Neuron (in vitro differentiated cells): ENCODE measurements around the gene ACTN4.

Experiments
- H2AFZ ChIP-seq: one replicate; pipeline ENCODE4 v1.6.1; 2013; ENCODE audit warnings: low read depth, mild to moderate bottlenecking, inconsistent platforms, low read length, moderate library complexity
- H3K27me3 ChIP-seq: one replicate; pipeline ENCODE4 v1.6.1; 2013; ENCODE audit warnings: low read length; ENCODE audit not compliant: insufficient read depth
- H3K36me3 ChIP-seq: one replicate; pipeline ENCODE4 v1.6.1; 2013; ENCODE audit warnings: low read length; ENCODE audit not compliant: insufficient read depth
- H3K4me1 ChIP-seq: one replicate; pipeline ENCODE4 v1.6.1; 2013; ENCODE audit warnings: low read length; ENCODE audit not compliant: insufficient read depth
- H3K4me3 ChIP-seq: 2 replicates; pipeline ENCODE4 v1.5.1; 2013; ENCODE audit warnings: mild to moderate bottlenecking, low read length, moderate library complexity
- H3K9me3 ChIP-seq: one replicate; pipeline ENCODE4 v1.6.1; 2013; ENCODE audit warnings: low read length

ACTN4 gene

DNA sequence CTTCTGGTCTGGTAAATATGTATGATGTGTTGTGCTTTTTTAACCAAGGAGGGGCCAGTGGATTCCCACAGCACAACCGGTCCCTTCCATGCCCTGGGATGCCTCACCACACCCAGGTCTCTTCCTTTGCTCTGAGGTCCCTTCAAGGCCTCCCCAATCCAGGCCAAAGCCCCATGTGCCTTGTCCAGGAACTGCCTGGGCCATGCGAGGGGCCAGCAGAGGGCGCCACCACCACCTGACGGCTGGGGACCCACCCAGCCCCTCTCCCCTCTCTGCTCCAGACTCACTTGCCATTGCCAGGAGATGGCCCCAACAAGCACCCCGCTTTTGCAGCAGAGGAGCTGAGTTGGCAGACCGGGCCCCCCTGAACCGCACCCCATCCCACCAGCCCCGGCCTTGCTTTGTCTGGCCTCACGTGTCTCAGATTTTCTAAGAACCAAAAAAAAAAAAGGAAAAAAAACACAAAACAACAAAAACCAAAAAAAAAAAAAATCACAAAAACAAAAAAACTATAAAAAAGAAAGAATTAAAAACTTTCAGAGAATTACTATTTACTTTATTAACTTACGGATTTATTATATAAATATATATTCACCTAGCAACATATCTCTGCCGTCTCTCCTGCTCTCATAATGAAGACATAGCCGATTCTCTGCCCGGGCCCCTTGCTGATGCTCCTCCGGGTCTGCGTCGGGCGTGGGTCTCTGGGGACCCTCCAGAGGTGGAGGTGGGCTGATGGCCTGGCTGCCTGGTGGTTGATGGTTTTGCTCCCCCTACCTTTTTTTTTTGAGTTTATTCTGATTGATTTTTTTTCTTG lies 82.4 kb downstream of the ACTN4 start:
- Histone ChIP-seq H3K9me3 (no peaks in the 10 kb centered on the region), H2AFZ (no peak overlapping the region), H3K4me1 (no peaks in the 10 kb centered on the region), H3K4me3 (no peak overlapping the region), H3K27me3 (peaks cover 1% of the 10 kb centered on the region), H3K36me3 (peaks cover 48% of the 10 kb centered on the region)

DNA sequence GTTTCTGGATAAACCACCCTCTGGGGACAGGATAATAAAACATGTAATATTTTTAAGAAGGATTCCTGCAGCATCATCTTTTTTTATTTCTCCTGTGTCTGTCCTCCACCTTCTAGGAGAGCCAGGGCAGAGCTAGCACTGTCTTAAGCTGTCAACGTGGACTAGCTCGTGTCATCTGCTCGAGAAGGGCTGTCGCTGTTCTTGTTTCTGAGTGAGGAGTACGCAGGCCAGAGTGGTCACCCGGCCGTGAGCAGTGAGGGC lies 83.0 kb downstream of the ACTN4 start:
- Histone ChIP-seq H3K4me1 (no peaks in the 10 kb centered on the region), H3K9me3 (no peaks in the 10 kb centered on the region), H3K27me3 (peaks cover 7% of the 10 kb centered on the region), H2AFZ (no peak overlapping the region), H3K4me3 (no peak overlapping the region), H3K36me3 (peaks cover 43% of the 10 kb centered on the region)

DNA sequence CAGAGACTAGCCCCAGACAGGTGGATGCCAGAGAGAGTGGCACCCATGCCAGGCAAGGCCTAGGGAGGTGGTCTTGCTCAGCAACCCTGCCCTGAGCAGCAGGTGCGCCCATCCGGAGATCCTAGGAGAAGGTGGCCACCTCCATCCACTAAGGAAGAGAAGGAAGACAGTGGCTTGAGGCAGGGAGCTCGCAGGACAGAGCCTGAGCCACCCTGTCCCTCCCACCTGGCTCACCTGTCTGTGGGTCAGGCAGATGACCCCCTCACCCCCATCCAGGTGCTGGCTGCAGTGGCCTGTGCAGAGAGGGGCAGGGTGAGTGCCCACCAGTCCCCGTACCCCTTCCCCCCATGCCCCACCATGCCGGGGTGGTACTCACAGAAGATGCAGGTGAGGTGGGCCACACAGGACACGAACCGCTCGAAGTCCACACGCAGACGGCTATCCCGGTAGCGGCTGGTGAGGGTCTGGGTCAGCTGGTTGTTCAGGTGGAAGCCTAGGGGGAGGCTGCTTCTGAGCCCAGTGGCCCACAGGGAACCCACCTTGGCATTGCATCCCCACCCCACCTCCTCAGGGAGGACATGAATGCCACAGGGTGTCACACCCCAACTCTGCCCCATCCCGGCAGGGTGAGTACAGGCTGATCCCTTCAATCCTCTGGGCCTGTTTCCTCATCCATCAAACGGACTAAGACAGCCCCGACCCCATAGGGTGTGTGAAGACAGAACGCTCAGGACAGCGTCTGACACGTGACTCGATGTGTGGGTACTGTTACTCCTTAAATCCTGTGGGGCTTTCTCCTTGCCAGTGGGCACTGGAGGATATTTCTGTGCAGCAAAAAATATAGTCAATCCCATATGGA lies 83.5 kb downstream of the ACTN4 start:
- H2AFZ ChIP-seq = no peak overlapping the region
- H3K9me3 ChIP-seq = no peaks in the 10 kb centered on the region
- peaks cover 38% of the 10 kb centered on the region for H3K36me3 ChIP-seq
- peaks cover 8% of the 10 kb centered on the region for H3K27me3 ChIP-seq
- no peaks in the 10 kb centered on the region for H3K4me1 ChIP-seq
- no peak overlapping the region for H3K4me3 ChIP-seq

DNA sequence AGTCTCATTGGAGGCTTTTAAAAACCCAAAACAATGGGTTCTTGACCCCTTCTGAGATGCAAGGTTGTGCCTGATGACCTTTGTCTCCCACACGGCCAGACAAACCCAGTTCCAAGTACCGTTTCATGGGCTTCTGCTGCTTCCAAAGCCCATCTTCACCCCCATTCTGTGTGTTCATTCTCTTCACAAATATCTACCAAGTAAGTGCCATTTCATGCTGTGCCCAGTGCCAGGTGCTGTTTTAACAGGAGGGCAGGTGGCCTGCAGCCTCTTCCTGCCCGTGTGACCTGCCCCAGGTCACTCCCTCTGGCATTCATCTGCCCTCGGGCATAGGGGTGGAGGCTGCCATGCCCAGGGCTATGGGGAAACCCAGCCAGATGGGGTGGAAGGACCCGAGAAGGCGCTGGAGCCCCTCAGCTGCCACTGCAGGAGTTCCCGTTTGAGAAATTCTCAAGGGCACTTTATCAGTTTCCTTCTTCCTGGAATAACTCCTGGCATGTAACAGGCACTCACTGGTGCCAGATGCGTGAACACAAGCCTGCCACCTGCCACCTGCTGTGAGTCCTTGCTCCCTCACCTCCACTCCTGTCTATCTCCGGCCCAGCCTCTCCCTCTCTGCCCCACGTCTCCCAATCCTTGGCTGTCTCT lies 84.3 kb downstream of the ACTN4 start:
- Histone ChIP-seq H2AFZ (no peak overlapping the region), H3K4me1 (no peaks in the 10 kb centered on the region), H3K27me3 (peaks cover 15% of the 10 kb centered on the region), H3K4me3 (no peak overlapping the region), H3K9me3 (no peaks in the 10 kb centered on the region), H3K36me3 (peaks cover 29% of the 10 kb centered on the region)

DNA sequence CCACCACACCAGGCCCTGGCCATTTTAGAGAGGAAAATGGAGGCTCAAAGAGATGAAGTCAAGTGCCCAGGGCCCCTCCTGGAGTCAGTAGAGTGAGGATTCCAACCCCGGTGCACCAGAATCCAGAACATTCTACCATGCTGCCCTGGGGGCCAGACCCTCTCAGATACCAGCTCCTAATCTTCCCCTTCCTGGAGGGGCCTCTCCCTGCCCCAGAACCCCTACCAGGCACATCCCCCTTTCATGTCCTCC lies 85.7 kb downstream of the ACTN4 start:
- no peak overlapping the region for H2AFZ ChIP-seq
- H3K9me3 ChIP-seq = no peaks in the 10 kb centered on the region
- H3K4me3 ChIP-seq = no peak overlapping the region
- H3K27me3 ChIP-seq = peaks cover 26% of the 10 kb centered on the region
- no peaks in the 10 kb centered on the region for H3K4me1 ChIP-seq
- peaks cover 16% of the 10 kb centered on the region for H3K36me3 ChIP-seq

DNA sequence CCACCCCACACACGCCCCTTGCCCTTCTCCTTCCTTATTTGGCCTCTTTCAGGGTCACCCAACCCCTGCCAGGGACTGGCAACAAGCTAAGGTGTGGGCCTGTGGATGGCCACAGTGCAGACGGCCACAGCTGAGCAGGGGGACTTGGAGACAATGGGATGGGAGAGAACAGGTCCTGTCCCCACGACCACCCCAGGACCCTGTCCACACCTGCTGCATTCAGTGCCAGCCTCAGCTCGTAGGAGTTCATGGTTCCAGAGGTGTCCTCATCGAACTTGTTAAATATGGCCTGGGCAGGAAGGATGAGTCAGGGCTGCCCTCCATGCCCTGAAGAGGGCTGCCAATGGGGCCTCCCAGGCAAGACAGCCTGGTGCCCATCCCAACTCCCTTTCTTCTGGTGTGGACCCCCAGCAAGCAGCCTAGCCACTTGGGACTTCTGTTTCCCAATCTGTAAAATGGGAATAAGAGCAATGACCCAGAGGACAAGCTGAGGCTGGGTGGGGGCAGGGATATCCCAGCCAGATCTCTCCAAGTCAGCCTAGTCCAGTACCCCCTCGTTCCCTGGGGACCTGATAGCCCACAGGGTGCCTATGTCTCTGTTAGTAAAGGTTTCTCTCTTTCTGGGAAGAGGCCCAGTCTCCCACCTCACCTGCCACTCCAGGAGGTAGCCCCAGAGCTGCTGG lies 86.2 kb downstream of the ACTN4 start:
- H3K4me1 ChIP-seq = no peaks in the 10 kb centered on the region
- H3K4me3 ChIP-seq = no peak overlapping the region
- no peaks in the 10 kb centered on the region for H3K9me3 ChIP-seq
- no peak overlapping the region for H2AFZ ChIP-seq
- peaks cover 11% of the 10 kb centered on the region for H3K36me3 ChIP-seq
- peaks cover 31% of the 10 kb centered on the region for H3K27me3 ChIP-seq

DNA sequence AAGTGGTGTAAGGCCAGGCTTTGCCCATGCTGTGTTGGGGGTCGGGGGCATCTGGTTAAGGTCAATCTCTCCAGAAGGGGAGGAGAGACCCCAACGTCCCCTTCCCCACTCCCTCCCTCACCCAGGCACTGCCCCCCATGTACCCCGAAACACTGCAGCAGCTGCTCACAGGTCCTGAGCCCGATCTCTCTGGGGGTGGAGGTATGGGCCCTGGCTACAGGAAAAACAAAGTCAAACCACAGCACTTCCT lies 86.7 kb downstream of the ACTN4 start:
- H3K4me1 ChIP-seq = no peaks in the 10 kb centered on the region
- H3K4me3 ChIP-seq = no peak overlapping the region
- H3K27me3 ChIP-seq = peaks cover 32% of the 10 kb centered on the region
- peaks cover 7% of the 10 kb centered on the region for H3K36me3 ChIP-seq
- H3K9me3 ChIP-seq = no peaks in the 10 kb centered on the region
- H2AFZ ChIP-seq = no peak overlapping the region

DNA sequence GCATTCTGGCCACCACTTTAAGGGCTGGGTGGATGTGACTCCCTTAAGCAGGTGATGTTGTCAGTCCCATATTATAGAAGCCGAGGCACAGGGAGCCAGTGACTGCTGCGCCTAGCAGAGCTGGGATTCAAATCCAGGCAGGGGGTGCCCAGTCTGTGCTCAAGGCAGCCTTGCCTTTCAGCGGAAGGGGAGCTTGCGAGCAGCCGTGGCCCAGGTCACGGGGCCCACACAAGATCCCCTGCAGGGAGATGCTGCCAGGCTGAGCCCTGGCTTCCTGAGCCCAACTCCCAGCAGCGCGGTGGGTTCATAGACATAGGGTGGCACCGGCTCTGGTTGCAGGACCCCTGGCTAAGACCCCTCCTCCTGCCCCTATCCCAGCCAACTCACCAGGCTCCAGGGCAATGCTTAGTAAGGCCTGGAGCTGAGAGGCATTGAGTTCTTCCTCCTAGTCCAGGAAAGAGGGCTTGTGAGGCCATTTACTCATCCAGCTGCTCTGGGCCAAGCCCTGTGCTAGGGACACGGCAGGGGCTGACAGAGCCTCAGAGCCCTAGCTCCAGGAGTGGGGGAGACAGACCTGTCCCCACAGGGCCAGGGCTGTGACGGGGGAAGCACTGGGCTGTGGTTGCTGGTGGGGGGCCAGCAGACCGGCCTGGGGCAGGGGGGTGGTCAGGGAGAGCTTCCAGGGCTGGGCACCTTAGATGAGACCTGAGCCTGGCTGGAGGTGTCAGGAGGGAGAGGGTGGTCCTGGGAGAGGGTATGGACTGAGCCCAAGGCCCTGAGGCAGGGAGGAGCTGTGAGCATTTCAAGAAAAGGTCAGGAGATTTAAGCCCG lies 87.2 kb downstream of the ACTN4 start:
- Histone ChIP-seq H3K36me3 (peaks cover 5% of the 10 kb centered on the region), H3K4me1 (no peaks in the 10 kb centered on the region), H3K4me3 (no peak overlapping the region), H3K27me3 (peaks cover 32% of the 10 kb centered on the region), H3K9me3 (no peaks in the 10 kb centered on the region), H2AFZ (no peak overlapping the region)

DNA sequence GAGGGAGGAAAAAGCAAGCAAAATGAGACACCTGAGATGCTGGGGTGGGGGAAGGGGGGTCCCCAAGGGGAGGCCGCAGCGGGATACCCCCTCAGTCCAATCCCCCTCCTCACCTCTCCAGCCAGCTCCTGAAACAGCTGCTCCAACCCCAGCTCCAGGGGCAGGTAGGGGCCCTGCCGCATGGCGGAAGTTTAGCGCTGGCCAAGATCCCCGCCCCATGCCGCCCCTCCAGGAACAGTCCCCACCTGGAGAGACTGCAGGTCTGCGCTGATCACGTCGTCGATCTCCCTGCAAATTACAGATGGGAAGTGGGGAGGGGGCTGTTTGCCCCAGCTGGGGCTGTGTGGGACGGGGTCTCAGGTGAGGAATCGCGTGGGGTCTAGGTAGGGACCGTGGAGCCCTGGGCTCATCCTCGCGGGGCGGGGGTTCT lies 87.8 kb downstream of the ACTN4 start:
- H3K4me1 ChIP-seq = no peaks in the 10 kb centered on the region
- H3K4me3 ChIP-seq = no peak overlapping the region
- peaks cover 32% of the 10 kb centered on the region for H3K27me3 ChIP-seq
- no peak overlapping the region for H2AFZ ChIP-seq
- no peaks in the 10 kb centered on the region for H3K9me3 ChIP-seq
- H3K36me3 ChIP-seq = peaks cover 5% of the 10 kb centered on the region

DNA sequence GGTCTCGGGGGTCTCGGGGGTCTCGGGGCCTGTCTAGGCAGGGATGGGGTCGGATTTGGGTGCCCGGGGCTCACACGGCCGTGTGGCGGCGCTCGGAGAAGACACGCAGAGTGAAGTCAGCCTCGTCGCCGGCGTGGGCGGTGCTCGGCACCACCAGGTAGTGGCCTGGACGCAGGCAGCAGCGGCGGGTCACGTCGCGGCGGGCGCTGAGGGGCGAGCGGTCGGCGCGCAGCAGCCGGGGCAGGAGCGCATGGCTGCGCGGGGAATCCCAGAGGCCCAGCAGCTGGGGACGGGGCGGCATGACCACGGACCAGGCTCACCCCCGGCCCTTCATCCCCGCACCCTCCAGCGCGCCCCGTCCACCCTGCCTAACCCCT lies 88.6 kb downstream of the ACTN4 start:
- Histone ChIP-seq H3K4me1 (no peaks in the 10 kb centered on the region), H3K27me3 (peaks cover 32% of the 10 kb centered on the region), H2AFZ (no peak overlapping the region), H3K4me3 (no peak overlapping the region), H3K9me3 (no peaks in the 10 kb centered on the region), H3K36me3 (no peaks in the 10 kb centered on the region)

DNA sequence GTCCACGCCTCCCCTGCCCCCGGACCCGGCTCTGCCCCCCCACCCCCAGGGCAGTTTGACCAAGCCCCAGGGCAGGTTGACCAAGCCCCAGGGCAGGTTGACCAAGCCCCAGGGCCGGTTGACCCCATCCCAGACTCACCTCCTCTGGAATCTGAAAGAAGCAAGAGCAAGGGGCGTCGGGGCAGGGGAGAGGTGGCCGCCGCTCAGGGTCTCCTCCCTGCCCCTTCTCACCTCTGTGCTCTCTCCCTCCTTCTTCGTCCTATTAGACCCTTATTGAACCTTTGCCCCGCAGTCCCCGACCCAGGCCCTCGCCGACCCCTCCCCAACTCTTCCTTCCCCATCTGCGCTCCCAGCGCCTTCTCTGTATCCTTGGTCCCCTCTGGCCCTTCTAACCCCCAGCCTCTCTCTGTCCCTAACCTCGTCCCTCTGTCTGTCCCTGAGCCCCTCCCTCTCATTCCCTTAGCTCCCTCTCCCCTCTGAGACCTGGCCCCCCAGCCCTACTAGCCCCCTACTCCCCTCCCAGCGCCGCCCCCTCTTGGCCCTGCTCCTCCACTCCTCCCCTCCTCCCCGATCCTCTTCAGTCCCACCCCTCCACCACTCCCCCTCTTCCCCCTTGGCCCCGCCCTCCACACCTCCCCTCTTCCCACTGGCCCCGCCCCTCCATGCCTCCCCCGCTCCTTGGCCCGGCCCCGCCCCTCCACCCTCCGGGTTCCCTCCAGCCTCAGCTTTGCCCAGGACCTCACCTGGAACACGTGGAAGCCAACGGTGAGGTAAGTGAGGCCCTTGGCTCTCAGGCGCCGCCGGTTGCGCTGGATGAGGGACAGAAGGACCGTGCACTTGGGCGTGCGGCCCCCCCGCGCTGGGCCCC lies 89.2 kb downstream of the ACTN4 start:
- Histone ChIP-seq H2AFZ (no peak overlapping the region), H3K36me3 (no peaks in the 10 kb centered on the region), H3K27me3 (peaks cover 32% of the 10 kb centered on the region), H3K9me3 (no peaks in the 10 kb centered on the region), H3K4me3 (no peak overlapping the region), H3K4me1 (no peaks in the 10 kb centered on the region)

DNA sequence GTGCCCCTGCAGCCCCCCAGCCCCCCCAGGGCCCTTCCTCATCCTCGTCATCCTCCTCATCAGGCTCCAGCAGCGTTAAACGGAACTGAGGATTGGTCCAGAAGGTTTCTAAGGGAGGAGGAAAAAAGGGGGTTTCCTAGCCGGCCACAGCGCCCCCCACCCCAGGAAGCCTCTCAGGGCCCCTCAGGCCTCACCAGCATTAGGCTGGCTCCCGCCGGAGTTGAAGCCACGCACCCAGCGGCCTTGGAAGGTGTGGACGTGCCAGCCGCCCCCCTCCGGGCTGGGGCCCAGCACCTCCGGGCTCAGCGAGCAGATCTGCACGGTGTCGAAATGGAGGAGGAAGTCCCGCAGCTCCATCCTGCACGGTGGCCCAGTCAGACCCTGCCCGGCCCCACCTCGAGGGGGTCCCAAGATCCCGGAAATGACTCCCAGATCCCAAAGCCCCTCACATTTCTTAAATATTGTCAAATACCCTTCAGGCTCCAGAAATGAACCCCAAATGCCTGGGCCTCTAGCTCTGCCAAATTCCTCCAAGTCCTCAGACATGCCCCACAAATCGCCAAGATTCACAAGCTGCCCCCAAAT lies 89.9 kb downstream of the ACTN4 start:
- no peaks in the 10 kb centered on the region for H3K9me3 ChIP-seq
- peaks cover 32% of the 10 kb centered on the region for H3K27me3 ChIP-seq
- H2AFZ ChIP-seq = no peak overlapping the region
- H3K36me3 ChIP-seq = no peaks in the 10 kb centered on the region
- H3K4me3 ChIP-seq = no peak overlapping the region
- H3K4me1 ChIP-seq = no peaks in the 10 kb centered on the region
